ENCODE results near the gene CPT1C.

DNA sequence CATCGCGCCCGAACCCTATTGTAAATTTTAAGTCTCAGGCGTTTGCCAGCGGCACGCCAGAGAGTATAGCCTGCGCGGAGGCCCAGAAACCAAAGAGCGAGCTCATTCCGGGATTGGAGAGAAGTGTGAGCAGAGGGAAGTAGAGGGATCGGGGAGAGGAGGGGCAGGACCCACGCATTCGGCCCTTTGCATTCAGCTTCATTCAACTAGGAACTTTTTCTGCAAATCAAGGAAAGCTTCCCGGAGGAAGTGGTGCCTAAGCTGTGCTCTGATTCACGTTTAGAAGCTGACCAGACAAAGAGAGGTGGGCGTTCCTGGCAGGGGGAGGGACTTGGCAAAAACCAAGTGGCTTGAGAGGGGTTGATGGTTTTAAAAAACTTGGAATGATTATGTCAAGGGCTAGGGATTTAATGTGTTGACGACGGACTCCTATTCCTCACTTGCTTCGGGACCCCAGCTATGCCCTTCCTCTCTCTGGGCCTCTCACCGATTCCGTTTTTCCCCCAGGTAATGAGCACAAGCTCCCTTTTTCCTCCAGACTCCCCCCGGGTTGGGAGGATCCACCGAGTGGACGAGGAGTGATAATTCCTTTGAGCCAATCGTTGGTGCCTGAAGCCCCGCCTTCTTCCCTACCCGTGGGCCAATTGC lies 14.7 kb upstream of the CPT1C start:
- TF ChIP-seq, protein P1, sequence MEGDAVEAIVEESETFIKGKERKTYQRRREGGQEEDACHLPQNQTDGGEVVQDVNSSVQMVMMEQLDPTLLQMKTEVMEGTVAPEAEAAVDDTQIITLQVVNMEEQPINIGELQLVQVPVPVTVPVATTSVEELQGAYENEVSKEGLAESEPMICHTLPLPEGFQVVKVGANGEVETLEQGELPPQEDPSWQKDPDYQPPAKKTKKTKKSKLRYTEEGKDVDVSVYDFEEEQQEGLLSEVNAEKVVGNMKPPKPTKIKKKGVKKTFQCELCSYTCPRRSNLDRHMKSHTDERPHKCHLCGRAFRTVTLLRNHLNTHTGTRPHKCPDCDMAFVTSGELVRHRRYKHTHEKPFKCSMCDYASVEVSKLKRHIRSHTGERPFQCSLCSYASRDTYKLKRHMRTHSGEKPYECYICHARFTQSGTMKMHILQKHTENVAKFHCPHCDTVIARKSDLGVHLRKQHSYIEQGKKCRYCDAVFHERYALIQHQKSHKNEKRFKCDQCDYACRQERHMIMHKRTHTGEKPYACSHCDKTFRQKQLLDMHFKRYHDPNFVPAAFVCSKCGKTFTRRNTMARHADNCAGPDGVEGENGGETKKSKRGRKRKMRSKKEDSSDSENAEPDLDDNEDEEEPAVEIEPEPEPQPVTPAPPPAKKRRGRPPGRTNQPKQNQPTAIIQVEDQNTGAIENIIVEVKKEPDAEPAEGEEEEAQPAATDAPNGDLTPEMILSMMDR (IDR thresholded peaks at IDR 0.05; ENCODE audit: low read depth, low read length, missing input control), result no peak
- no peak for TF ChIP-seq YY1 (IDR thresholded peaks at IDR 0.05)
- TF ChIP-seq, protein P2, sequence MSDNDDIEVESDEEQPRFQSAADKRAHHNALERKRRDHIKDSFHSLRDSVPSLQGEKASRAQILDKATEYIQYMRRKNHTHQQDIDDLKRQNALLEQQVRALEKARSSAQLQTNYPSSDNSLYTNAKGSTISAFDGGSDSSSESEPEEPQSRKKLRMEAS (IDR thresholded peaks at IDR 0.05), result peak; percentile 75
- TF ChIP-seq JUND (IDR thresholded peaks at IDR 0.05), result peak in 1 of 2 donors; percentile 41

Data from liver (tissue), 3 donors.